Parathyroid adenoma (tissue), 2 donors: ENCODE data around the gene SGMS1.
"Not testable (repeated sequence)": the region's sequence is repeated elsewhere in the genome, so short reads cannot be mapped to it uniquely, and the experiment has no call there.

Experiments used
- H2AFZ ChIP-seq: fragments of 300-600 bp; sonication (generic); one replicate; pipeline ENCODE4 v1.7.0; 2017; ENCODE audit warnings: antibody characterized with exemption, mild to moderate bottlenecking
- H3K27ac ChIP-seq: fragments of 300-600 bp; sonication (generic); one replicate; pipeline ENCODE4 v1.7.0; 2017
- H3K27me3 ChIP-seq: fragments of 300-600 bp; sonication (generic); one replicate; pipeline ENCODE4 v1.7.0; 2017; ENCODE audit warnings: low read length; ENCODE audit not compliant: control insufficient read depth, insufficient read depth
- H3K36me3 ChIP-seq: fragments of 300-600 bp; sonication (generic); one replicate; pipeline ENCODE4 v1.7.0; 2017; ENCODE audit warnings: low read length; ENCODE audit not compliant: control insufficient read depth, insufficient read depth
- H3K4me1 ChIP-seq: fragments of 300-600 bp; sonication (generic); one replicate; pipeline ENCODE4 v1.7.0; 2017; ENCODE audit warnings: control low read depth
- H3K4me2 ChIP-seq: fragments of 300-600 bp; sonication (generic); one replicate; pipeline ENCODE4 v1.7.0; 2017; ENCODE audit warnings: low read length
- H3K4me3 ChIP-seq: fragments of 300-600 bp; sonication (generic); one replicate; pipeline ENCODE4 v1.7.0; 2017; ENCODE audit warnings: low read depth, low read length
- H3K79me2 ChIP-seq: fragments of 300-600 bp; sonication (generic); one replicate; pipeline ENCODE4 v1.7.0; 2017; ENCODE audit warnings: control low read depth
- H3K9ac ChIP-seq: fragments of 300-600 bp; sonication (generic); one replicate; pipeline ENCODE4 v1.7.0; 2017; ENCODE audit warnings: mild to moderate bottlenecking
- H3K9me3 ChIP-seq: fragments of 300-600 bp; sonication (generic); one replicate; pipeline ENCODE4 v1.7.0; 2017; ENCODE audit warnings: low read length; ENCODE audit not compliant: control insufficient read depth
- CTCF ChIP-seq: fragments of 300-600 bp; sonication (generic); IDR thresholded peaks from one replicate; pipeline ENCODE4 v1.7.0; 2017; ENCODE audit warnings: antibody characterized with exemption, mild to moderate bottlenecking
- donor health status: primary hyperparathyroidism.

Gene SGMS1

GRCh38 chr10:50275650-50276235, 348.0 kb downstream of the SGMS1 start:
- Histone ChIP-seq H3K9ac (no peak overlapping the region), H3K9me3 (no peaks in the 10 kb centered on the region), H3K4me1 (no peaks in the 10 kb centered on the region), H3K4me3 (no peak overlapping the region), H3K27me3 (no peaks in the 10 kb centered on the region), H3K79me2 (no peaks in the 10 kb centered on the region), H2AFZ (no peak overlapping the region), H3K4me2 (no peak overlapping the region), H3K27ac (no peak overlapping the region), H3K36me3 (no peaks in the 10 kb centered on the region)
- peak; percentile 49 for TF ChIP-seq CTCF

GRCh38 chr10:50272531-50272930, 351.2 kb downstream of the SGMS1 start:
- Histone ChIP-seq H3K79me2 (no peaks in the 10 kb centered on the region), H3K9me3 (no peaks in the 10 kb centered on the region), H3K4me1 (no peaks in the 10 kb centered on the region), H3K36me3 (no peaks in the 10 kb centered on the region), H3K27ac (no peak overlapping the region), H2AFZ (no peak overlapping the region), H3K27me3 (no peaks in the 10 kb centered on the region), H3K4me2 (no peak overlapping the region), H3K9ac (no peak overlapping the region), H3K4me3 (no peak overlapping the region)
- no peak for TF ChIP-seq CTCF

- TF ChIP-seq CTCF, result no peak
These were observed 352.0 kb downstream of the SGMS1 start for GRCh38 chr10:50271564-50272250.

GRCh38 chr10:50267877-50268276, 355.9 kb downstream of the SGMS1 start:
- H3K4me3 ChIP-seq, H3K4me1 ChIP-seq, H3K27me3 ChIP-seq, H3K36me3 ChIP-seq, H3K9ac ChIP-seq, H3K79me2 ChIP-seq, H2AFZ ChIP-seq, H3K27ac ChIP-seq, H3K4me2 ChIP-seq, H3K9me3 ChIP-seq: not testable (repeated sequence)

More at GRCh38 chr10:50271564-50272250, 352.0 kb downstream of the SGMS1 start:
- Histone ChIP-seq H3K27me3 (no peaks in the 10 kb centered on the region), H3K4me2 (no peak overlapping the region), H3K4me1 (no peaks in the 10 kb centered on the region), H3K27ac (no peak overlapping the region), H3K4me3 (no peak overlapping the region), H3K9me3 (no peaks in the 10 kb centered on the region), H3K9ac (no peak overlapping the region), H2AFZ (no peak overlapping the region), H3K79me2 (no peaks in the 10 kb centered on the region), H3K36me3 (no peaks in the 10 kb centered on the region)

GRCh38 chr10:50262625-50263024, 361.1 kb downstream of the SGMS1 start:
- not testable (repeated sequence) for H2AFZ ChIP-seq, H3K27ac ChIP-seq, H3K79me2 ChIP-seq, H3K4me2 ChIP-seq, H3K4me3 ChIP-seq, H3K36me3 ChIP-seq, H3K9me3 ChIP-seq, H3K27me3 ChIP-seq, H3K4me1 ChIP-seq, H3K9ac ChIP-seq
